T follicular helper cell (primary cell): ENCODE results near the gene LST1.
A peak's percentile ranks its signal among the peaks of the same experiment; 100 is the strongest.
"Not testable (repeated sequence)": the region's sequence is repeated elsewhere in the genome, so short reads cannot be mapped to it uniquely, and the experiment has no call there.

Experiments used
- DNase-seq: peaks from one replicate; pipeline ENCODE4 v3.0.0-alpha.2; 2020; ENCODE audit warnings: low read depth

Gene LST1

GRCh38 chr6:31580807-31581433 lies 5.2 kb upstream of the LST1 start:
- DNase-seq = peak; percentile 81

GRCh38 chr6:31581434-31582229 lies 4.4 kb upstream of the LST1 start:
- DNase-seq = no peak

GRCh38 chr6:31582230-31582643 lies 3.8 kb upstream of the LST1 start, which contains the start of gene LTB:
Gene LTB (minus strand): TSS chr6:31582424. CDS start chr6:31582417, 7 bp downstream.
- DNase-seq = peak; percentile 67

GRCh38 chr6:31585491-31585890 lies 586 bp upstream of the LST1 start:
- no peak for DNase-seq

- DNase-seq = no peak
Measured at GRCh38 chr6:31586599-31587281, 663 bp downstream of the LST1 start.

- no peak for DNase-seq
Measured at GRCh38 chr6:31587791-31588777, 2.0 kb downstream of the LST1 start.

GRCh38 chr6:31588871-31589650 lies 3.0 kb downstream of the LST1 start:
- no peak for DNase-seq

- DNase-seq = not testable (repeated sequence)
Measured at GRCh38 chr6:31590691-31591090, 4.6 kb downstream of the LST1 start.

- no peak for DNase-seq
Measured at GRCh38 chr6:31592396-31592771, 6.3 kb downstream of the LST1 start.

- DNase-seq = no peak
Measured at GRCh38 chr6:31597006-31597405, 10.9 kb downstream of the LST1 start.

GRCh38 chr6:31607317-31607716 lies 21.2 kb downstream of the LST1 start:
- no peak for DNase-seq

GRCh38 chr6:31609519-31610406 lies 23.7 kb downstream of the LST1 start:
- no peak for DNase-seq

- DNase-seq = no peak
Measured at GRCh38 chr6:31610968-31611367, 24.9 kb downstream of the LST1 start.

GRCh38 chr6:31614075-31614619 lies 28.1 kb downstream of the LST1 start:
- DNase-seq = no peak

GRCh38 chr6:31614684-31615578 lies 28.9 kb downstream of the LST1 start, which contains the start of gene AIF1:
Gene AIF1 (plus strand): TSS chr6:31615234. CDS start chr6:31615330, 96 bp downstream.
- DNase-seq = no peak

GRCh38 chr6:31615748-31616147 lies 29.7 kb downstream of the LST1 start:
- no peak for DNase-seq

- no peak for DNase-seq
Measured at GRCh38 chr6:31617010-31617409, 30.9 kb downstream of the LST1 start.
